SK-N-SH (cell line): ENCODE results near the gene NME5. TPM values are rescaled to one million over a fixed set of nuclear protein-coding genes. Genes with fewer than 3 reads are reported as not detected.

Source experiments
- CTCF ChIA-PET: fragments of 300-600, 350-600 bp; formaldehyde crosslinking; extraction: SDS; loops from one replicate; lab custom pipeline; 2021; lab: Yijun Ruan, JAX
- POLR2A ChIA-PET: fragments of 350-600 bp; sonication (Branson Sonifier 250); formaldehyde crosslinking; extraction: SDS; loops from one replicate; lab custom pipeline; 2020; ENCODE audit warnings: antibody characterized with exemption, inconsistent platforms; lab: Yijun Ruan, JAX
- DNase-seq: peaks from one replicate; pipeline ENCODE4 v3.0.0; 2012
- H2AFZ ChIP-seq: fragments of 200-600 bp; sonication (generic); 2 replicates; pipeline ENCODE4 v1.8.1; 2016; ENCODE audit warnings: antibody characterized with exemption, mild to moderate bottlenecking, low read depth
- H3F3A ChIP-seq: fragments of 200-600 bp; sonication (generic); replicated peaks from 2 replicates; pipeline ENCODE3; 2016; ENCODE audit warnings: antibody characterized with exemption, mild to moderate bottlenecking; ENCODE audit not compliant: insufficient read depth
- H3K27ac ChIP-seq, 2 experiments: fragments of 200-500 bp in 1 of 2; fragments of 200-600 bp in 1 of 2; sonication (Bioruptor generic) in 1 of 2; sonication (generic), shearing (Covaris generic) in 1 of 2; 2 replicates each; pipeline versions ENCODE4 v1.5.1 to v1.6.1; 2014 to 2016; ENCODE audit warnings: low read depth in 2 of 2, inconsistent platforms in 1 of 2, low read length in 1 of 2, mild to moderate bottlenecking in 1 of 2, mixed read lengths in 1 of 2
- H3K27me3 ChIP-seq: fragments of 200-600 bp; sonication (generic), shearing (Covaris generic); 2 replicates; pipeline ENCODE4 v1.6.1; 2016; ENCODE audit warnings: mixed run types; ENCODE audit not compliant: insufficient read depth
- H3K36me3 ChIP-seq, 2 experiments: fragments of 200-500 bp in 1 of 2; fragments of 200-600 bp in 1 of 2; sonication (Bioruptor generic) in 1 of 2; sonication (generic) in 1 of 2; replicated peaks in 1 of 2; 2 replicates each; pipeline versions ENCODE3 to v1.5.1; 2014 to 2016; ENCODE audit warnings: low read length in 1 of 2, mild to moderate bottlenecking in 1 of 2; ENCODE audit not compliant: insufficient read depth in 2 of 2, control insufficient read depth in 1 of 2
- H3K4me1 ChIP-seq, 2 experiments: fragments of 200-500 bp in 1 of 2; fragments of 200-600 bp in 1 of 2; sonication (Bioruptor generic) in 1 of 2; sonication (generic), shearing (Covaris generic) in 1 of 2; 2 replicates each; pipeline versions ENCODE4 v1.5.1 to v1.6.1; 2014 to 2016; ENCODE audit warnings: low read depth in 1 of 2, low read length in 1 of 2, mixed run types in 1 of 2; ENCODE audit not compliant: insufficient read depth in 2 of 2, control insufficient read depth in 1 of 2
- H3K4me2 ChIP-seq: fragments of 200-600 bp; sonication (generic), shearing (Covaris generic); 2 replicates; pipeline ENCODE4 v1.6.1; 2017; ENCODE audit warnings: mixed run types
- H3K4me3 ChIP-seq, 2 experiments: fragments of 200-500 bp in 1 of 2; fragments of 200-600 bp in 1 of 2; sonication (Bioruptor generic) in 1 of 2; sonication (generic), shearing (Covaris generic) in 1 of 2; 2 replicates each; pipeline versions ENCODE4 v1.5.1 to v1.8.1; 2014 to 2016; ENCODE audit warnings: low read depth in 2 of 2, inconsistent platforms in 1 of 2, low read length in 1 of 2, mild to moderate bottlenecking in 1 of 2, mixed read lengths in 1 of 2, moderate library complexity in 1 of 2
- H3K79me2 ChIP-seq: fragments of 200-600 bp; sonication (generic); 2 replicates; pipeline ENCODE4 v1.8.1; 2017; ENCODE audit warnings: mild to moderate bottlenecking; ENCODE audit not compliant: insufficient read depth
- H3K9ac ChIP-seq: fragments of 200-600 bp; sonication (generic); 2 replicates; pipeline ENCODE4 v1.6.1; 2017; ENCODE audit warnings: mixed run types
- H3K9me2 ChIP-seq: fragments of 200-600 bp; sonication (generic); 2 replicates; pipeline ENCODE4 v1.6.1; 2017; ENCODE audit warnings: mixed run types
- H3K9me3 ChIP-seq: fragments of 200-600 bp; sonication (generic); 2 replicates; pipeline ENCODE4 v1.6.1; 2017; ENCODE audit warnings: mixed run types, mild to moderate bottlenecking, moderate library complexity
- H4K20me1 ChIP-seq: fragments of 200-600 bp; sonication (generic); 2 replicates; pipeline ENCODE4 v1.6.1; 2017; ENCODE audit warnings: mild to moderate bottlenecking, mixed run types; ENCODE audit not compliant: insufficient read depth
- EZH2phosphoT487 ChIP-seq: fragments of 200-600 bp; sonication (generic); IDR thresholded peaks from 2 replicates; pipeline ENCODE4 v1.6.1; 2017; ENCODE audit warnings: low read depth, mixed run types, mild to moderate bottlenecking, antibody characterized with exemption, moderate library complexity, borderline replicate concordance
- FOXJ3 ChIP-seq: sonication (generic); formaldehyde crosslinking; IDR thresholded peaks from 2 replicates; pipeline ENCODE4 v1.5.1; 2020; ENCODE audit warnings: mild to moderate bottlenecking, missing genetic modification reagents
- JUND ChIP-seq: IDR thresholded peaks from 2 replicates; pipeline ENCODE4 v1.4.0; 2012
- RCOR1 ChIP-seq: fragments of 150-350 bp; IDR thresholded peaks from 2 replicates; pipeline ENCODE4 v1.6.1; 2017; ENCODE audit warnings: antibody characterized with exemption, low read length
- SIN3A ChIP-seq: IDR thresholded peaks from 2 replicates; pipeline ENCODE4 v1.6.1; 2012; ENCODE audit warnings: low read depth, mild to moderate bottlenecking, low read length, moderate library complexity, borderline replicate concordance
- TEAD4 ChIP-seq: IDR thresholded peaks from 2 replicates; pipeline ENCODE4 v1.4.0; 2012; ENCODE audit warnings: mild to moderate bottlenecking, borderline replicate concordance; ENCODE audit not compliant: insufficient read depth
- WGBS: methylation state at CpG from one replicate; pipeline ENCODE4 v1.1.6; 2017; ENCODE audit warnings: low lambda C conversion rate; 5-methylcytosine and 5-hydroxymethylcytosine counted together
- polyA plus RNA-seq, 3 experiments: library from polyadenylated mRNA; depleted of rRNA; stranded (reverse); fragments of >200 nt; gene quantifications; 2 replicates each; pipeline ENCODE4 v1.2.3, GENCODE V29; 2012
- TF ChIP-seq, protein P1 (sequence below): fragments of 150-350 bp; IDR thresholded peaks from 2 replicates; pipeline ENCODE4 v1.6.1; 2017; ENCODE audit warnings: antibody characterized with exemption, low read length, low read depth, borderline replicate concordance
- TF ChIP-seq, protein P2 (sequence below): IDR thresholded peaks from 2 replicates; pipeline ENCODE4 v1.6.1; 2012; ENCODE audit warnings: mild to moderate bottlenecking, low read depth, low read length, moderate library complexity
- TF ChIP-seq, protein P3 (sequence below): IDR thresholded peaks from 2 replicates; pipeline ENCODE4; 2012

NME5 gene
- polyA plus RNA-seq, 1 of the 3 experiments (the other 2 are of a cell fraction), result 3.7 TPM

DNA sequence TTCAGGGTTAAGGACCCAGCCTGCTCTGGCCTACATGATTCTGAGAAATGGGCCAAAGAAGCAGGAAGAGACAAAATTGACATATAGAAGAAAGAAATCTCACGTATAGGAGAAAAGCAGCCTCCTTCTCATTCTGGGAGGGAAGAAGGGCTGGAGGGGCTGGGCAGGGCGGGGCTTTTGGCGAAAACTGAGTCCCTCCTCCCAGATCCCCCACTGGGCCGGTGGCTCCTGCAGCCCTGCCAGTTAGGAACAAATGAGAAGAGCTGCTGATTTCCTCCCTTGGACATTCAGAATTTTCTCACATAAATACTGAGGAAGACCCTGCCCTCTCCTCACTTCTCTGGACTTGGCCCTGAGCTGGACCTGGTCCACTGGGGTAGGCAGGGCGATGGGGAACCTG lies 55.5 kb downstream of the NME5 start, which contains the start of gene WNT8A (continued):
- TF ChIP-seq, protein P1, sequence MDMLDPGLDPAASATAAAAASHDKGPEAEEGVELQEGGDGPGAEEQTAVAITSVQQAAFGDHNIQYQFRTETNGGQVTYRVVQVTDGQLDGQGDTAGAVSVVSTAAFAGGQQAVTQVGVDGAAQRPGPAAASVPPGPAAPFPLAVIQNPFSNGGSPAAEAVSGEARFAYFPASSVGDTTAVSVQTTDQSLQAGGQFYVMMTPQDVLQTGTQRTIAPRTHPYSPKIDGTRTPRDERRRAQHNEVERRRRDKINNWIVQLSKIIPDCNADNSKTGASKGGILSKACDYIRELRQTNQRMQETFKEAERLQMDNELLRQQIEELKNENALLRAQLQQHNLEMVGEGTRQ, result no peak

DNA sequence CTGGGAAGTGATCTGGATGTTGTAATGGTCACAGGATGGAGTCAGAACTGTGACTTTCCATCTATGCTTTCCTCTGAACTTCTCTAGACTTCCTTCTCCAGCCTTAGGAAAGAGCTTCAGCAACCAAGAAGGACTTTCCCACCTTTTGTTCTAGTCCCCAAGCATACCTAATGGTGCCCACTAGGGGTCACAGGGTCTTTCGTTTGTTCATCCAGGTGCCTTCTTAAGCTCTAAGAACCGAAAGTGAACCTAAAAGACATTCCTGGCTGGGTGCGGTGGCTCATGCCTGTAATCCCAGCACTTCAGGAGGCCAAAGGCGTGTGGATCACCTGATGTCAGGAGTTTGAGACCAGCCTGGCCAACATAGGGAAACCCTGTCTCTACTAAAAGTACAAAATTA lies 57.2 kb downstream of the NME5 start:
- ChIA-PET POLR2A (no interaction called here), CTCF (interaction anchor here (0.7 to 3.8 kb wide), 6 partner anchors 14 to 333 kb away, joined by 3 to 20 read pairs (median 6); no protein-coding TSS in a partner anchor)
- no peaks in the 10 kb centered on the region for H3K36me3 ChIP-seq
- no peak overlapping the region for H2AFZ ChIP-seq
- H3K79me2 ChIP-seq, result no peaks in the 10 kb centered on the region
- no peaks in the 10 kb centered on the region for H3K27me3 ChIP-seq
- H3K27ac ChIP-seq, result no peak overlapping the region
- no peak overlapping the region for H3K4me2 ChIP-seq
- H3K9me3 ChIP-seq, result no peaks in the 10 kb centered on the region
- H3F3A ChIP-seq, result no peaks in the 10 kb centered on the region
- H3K4me1 ChIP-seq, result no peaks in the 10 kb centered on the region
- no peaks in the 10 kb centered on the region for H4K20me1 ChIP-seq
- TF ChIP-seq, protein P2, sequence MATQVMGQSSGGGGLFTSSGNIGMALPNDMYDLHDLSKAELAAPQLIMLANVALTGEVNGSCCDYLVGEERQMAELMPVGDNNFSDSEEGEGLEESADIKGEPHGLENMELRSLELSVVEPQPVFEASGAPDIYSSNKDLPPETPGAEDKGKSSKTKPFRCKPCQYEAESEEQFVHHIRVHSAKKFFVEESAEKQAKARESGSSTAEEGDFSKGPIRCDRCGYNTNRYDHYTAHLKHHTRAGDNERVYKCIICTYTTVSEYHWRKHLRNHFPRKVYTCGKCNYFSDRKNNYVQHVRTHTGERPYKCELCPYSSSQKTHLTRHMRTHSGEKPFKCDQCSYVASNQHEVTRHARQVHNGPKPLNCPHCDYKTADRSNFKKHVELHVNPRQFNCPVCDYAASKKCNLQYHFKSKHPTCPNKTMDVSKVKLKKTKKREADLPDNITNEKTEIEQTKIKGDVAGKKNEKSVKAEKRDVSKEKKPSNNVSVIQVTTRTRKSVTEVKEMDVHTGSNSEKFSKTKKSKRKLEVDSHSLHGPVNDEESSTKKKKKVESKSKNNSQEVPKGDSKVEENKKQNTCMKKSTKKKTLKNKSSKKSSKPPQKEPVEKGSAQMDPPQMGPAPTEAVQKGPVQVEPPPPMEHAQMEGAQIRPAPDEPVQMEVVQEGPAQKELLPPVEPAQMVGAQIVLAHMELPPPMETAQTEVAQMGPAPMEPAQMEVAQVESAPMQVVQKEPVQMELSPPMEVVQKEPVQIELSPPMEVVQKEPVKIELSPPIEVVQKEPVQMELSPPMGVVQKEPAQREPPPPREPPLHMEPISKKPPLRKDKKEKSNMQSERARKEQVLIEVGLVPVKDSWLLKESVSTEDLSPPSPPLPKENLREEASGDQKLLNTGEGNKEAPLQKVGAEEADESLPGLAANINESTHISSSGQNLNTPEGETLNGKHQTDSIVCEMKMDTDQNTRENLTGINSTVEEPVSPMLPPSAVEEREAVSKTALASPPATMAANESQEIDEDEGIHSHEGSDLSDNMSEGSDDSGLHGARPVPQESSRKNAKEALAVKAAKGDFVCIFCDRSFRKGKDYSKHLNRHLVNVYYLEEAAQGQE, result no peak
- TF ChIP-seq SIN3A, result no peak
- TF ChIP-seq FOXJ3 (CRISPR knock-in tag), result no peak
- no peak for TF ChIP-seq JUND
- TF ChIP-seq EZH2phosphoT487, result no peak
- no peak for DNase-seq
- no peak overlapping the region for H3K4me3 ChIP-seq
- H3K9me2 ChIP-seq, result no peaks in the 10 kb centered on the region
- 81% methylated on average over 4 of the region's 4 CpGs for WGBS
- no peak overlapping the region for H3K9ac ChIP-seq

DNA sequence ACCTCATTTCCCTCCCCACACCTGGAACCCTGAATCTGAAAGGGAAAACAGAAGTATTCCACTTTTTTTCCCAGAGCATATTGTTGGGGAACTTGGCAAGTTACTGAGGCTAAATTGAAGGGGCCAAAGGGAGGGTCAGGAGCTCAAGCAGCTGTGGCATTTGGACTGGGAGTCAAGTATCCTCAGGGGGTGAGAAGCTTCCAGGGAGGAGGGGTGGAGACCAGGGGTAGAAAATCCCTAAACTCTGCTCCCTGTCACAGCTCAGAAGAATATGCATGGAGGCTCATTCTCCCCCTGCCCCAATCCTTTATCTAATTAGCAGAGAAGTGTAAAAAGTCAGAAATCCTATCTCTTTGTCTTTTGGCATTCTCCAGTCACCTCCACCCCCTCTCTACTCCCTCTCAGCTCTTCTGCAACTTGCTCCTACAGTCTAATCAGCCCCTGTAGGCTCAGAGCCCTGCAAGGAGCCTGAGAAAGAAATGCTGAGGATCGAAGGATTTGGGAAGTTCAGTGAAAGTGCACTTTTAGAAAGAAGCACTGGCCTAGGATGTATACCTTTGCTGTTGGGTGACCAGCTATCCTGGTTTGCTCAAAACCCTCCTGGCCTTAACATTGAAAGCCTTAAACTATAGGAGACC lies 61.1 kb downstream of the NME5 start:
- H4K20me1 ChIP-seq, result no peaks in the 10 kb centered on the region
- CTCF ChIA-PET, result interaction anchor here (0.7 to 5.5 kb wide), 37 partner anchors 10 to 448 kb away, joined by 3 to 91 read pairs (median 5); partner anchors contain the start of genes FAM13B, KIF20A and NME5

More for the DNA sequence above, 61.1 kb downstream of the NME5 start:
- Histone ChIP-seq H3K4me1 (no peaks in the 10 kb centered on the region), H2AFZ (no peak overlapping the region), H3K27me3 (no peaks in the 10 kb centered on the region; the same call in 1 of the 2 replicates), H3K4me2 (no peak overlapping the region), H3K27ac (no peak overlapping the region), H3K9ac (no peak overlapping the region), H3K9me2 (no peaks in the 10 kb centered on the region), H3K4me3 (no peak overlapping the region), H3F3A (no peaks in the 10 kb centered on the region), H3K36me3 (no peaks in the 10 kb centered on the region), H3K79me2 (no peaks in the 10 kb centered on the region), H3K9me3 (no peaks in the 10 kb centered on the region)
- 27% methylated on average over 1 of the region's 1 CpG for WGBS
- DNase-seq, result no peak
- POLR2A ChIA-PET, result interaction anchor here (1.0 kb wide), 1 partner anchor 54 kb away, joined by 3 read pairs; no protein-coding TSS in a partner anchor
- TF ChIP-seq, protein P3, sequence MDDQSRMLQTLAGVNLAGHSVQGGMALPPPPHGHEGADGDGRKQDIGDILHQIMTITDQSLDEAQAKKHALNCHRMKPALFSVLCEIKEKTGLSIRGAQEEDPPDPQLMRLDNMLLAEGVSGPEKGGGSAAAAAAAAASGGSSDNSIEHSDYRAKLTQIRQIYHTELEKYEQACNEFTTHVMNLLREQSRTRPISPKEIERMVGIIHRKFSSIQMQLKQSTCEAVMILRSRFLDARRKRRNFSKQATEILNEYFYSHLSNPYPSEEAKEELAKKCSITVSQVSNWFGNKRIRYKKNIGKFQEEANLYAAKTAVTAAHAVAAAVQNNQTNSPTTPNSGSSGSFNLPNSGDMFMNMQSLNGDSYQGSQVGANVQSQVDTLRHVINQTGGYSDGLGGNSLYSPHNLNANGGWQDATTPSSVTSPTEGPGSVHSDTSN, result no peak
- TF ChIP-seq TEAD4 (no peak), RCOR1 (no peak), SIN3A (no peak), EZH2phosphoT487 (no peak), JUND (no peak)
